ENCODE data around the gene DCAF12. TPM values are rescaled to one million over a fixed set of nuclear protein-coding genes. Genes with fewer than 3 reads are reported as not detected.

DCAF12 gene
- total RNA-seq, 2 donors from 2014 or later, result 32.7 to 36.3 TPM

GRCh38 chr9:34114436-34114835 lies 12.1 kb downstream of the DCAF12 start:
- peaks cover 8 to 10% of the 10 kb centered on the region in 2 donors for H3K36me3 Mint-ChIP-seq (ENCODE audit: insufficient read depth in 2 of 2)
- H3K27ac Mint-ChIP-seq, result peak overlapping the region; percentile 13

GRCh38 chr9:34106110-34106509 lies 20.4 kb downstream of the DCAF12 start:
- H3K27me3 Mint-ChIP-seq (ENCODE audit: low read depth), result no peaks in the 10 kb centered on the region
- no peak overlapping the region for H3K4me3 Mint-ChIP-seq
- peaks cover 4% of the 10 kb centered on the region for H3K4me1 Mint-ChIP-seq (ENCODE audit: low read depth)
- H3K36me3 Mint-ChIP-seq (ENCODE audit: insufficient read depth in 2 of 2), result peaks cover 6 to 18% of the 10 kb centered on the region in 2 donors
- H3K27ac Mint-ChIP-seq, result no peak overlapping the region
- ATAC-seq (replicated peaks in 1 of 2) (no peak), DNase-seq (no peak)
- H3K9me3 Mint-ChIP-seq, result no peaks in the 10 kb centered on the region

More at GRCh38 chr9:34114436-34114835, 12.1 kb downstream of the DCAF12 start:
- H3K27me3 Mint-ChIP-seq (ENCODE audit: low read depth), result no peaks in the 10 kb centered on the region
- H3K9me3 Mint-ChIP-seq, result no peaks in the 10 kb centered on the region
- peaks cover 15% of the 10 kb centered on the region for H3K4me1 Mint-ChIP-seq (ENCODE audit: low read depth)
- DNase-seq, result no peak
- no peak overlapping the region for H3K4me3 Mint-ChIP-seq
- no peak for ATAC-seq (replicated peaks in 1 of 2)

- H3K4me1 Mint-ChIP-seq (ENCODE audit: low read depth), result no peaks in the 10 kb centered on the region
- DNase-seq (no peak), ATAC-seq (replicated peaks in 1 of 2) (no peak)
- H3K27ac Mint-ChIP-seq, result no peak overlapping the region
- peaks cover 4 to 16% of the 10 kb centered on the region in 2 donors for H3K36me3 Mint-ChIP-seq (ENCODE audit: insufficient read depth in 2 of 2)
- H3K4me3 Mint-ChIP-seq, result no peak overlapping the region
- no peaks in the 10 kb centered on the region for H3K27me3 Mint-ChIP-seq (ENCODE audit: low read depth)
- H3K9me3 Mint-ChIP-seq, result no peaks in the 10 kb centered on the region
These were observed 23.7 kb downstream of the DCAF12 start for GRCh38 chr9:34102796-34103195.

GRCh38 chr9:34098307-34098706 lies 28.2 kb downstream of the DCAF12 start:
- Mint-ChIP-seq H3K9me3 (no peaks in the 10 kb centered on the region), H3K27ac (no peak overlapping the region), H3K4me1 (ENCODE audit: low read depth) (no peaks in the 10 kb centered on the region), H3K4me3 (no peak overlapping the region), H3K27me3 (ENCODE audit: low read depth) (no peaks in the 10 kb centered on the region), H3K36me3 (ENCODE audit: insufficient read depth in 2 of 2) (peaks cover under 1 to 11% of the 10 kb centered on the region in 2 donors)
- ATAC-seq (replicated peaks in 1 of 2) (no peak), DNase-seq (no peak)

- DNase-seq (no peak), ATAC-seq (replicated peaks in 1 of 2) (no peak)
- H3K27me3 Mint-ChIP-seq (ENCODE audit: low read depth), result no peaks in the 10 kb centered on the region
- H3K27ac Mint-ChIP-seq, result no peak overlapping the region
- H3K4me3 Mint-ChIP-seq, result no peak overlapping the region
- H3K36me3 Mint-ChIP-seq (ENCODE audit: insufficient read depth in 2 of 2), result peaks cover 5 to 16% of the 10 kb centered on the region in 2 donors
- no peaks in the 10 kb centered on the region for H3K9me3 Mint-ChIP-seq
- peaks cover 4% of the 10 kb centered on the region for H3K4me1 Mint-ChIP-seq (ENCODE audit: low read depth)
These were observed 28.6 kb downstream of the DCAF12 start for GRCh38 chr9:34097865-34098264.

GRCh38 chr9:34096751-34097150 lies 29.7 kb downstream of the DCAF12 start:
- ATAC-seq (replicated peaks in 1 of 2), result no peak
- DNase-seq, result no peak
- no peak overlapping the region for H3K4me3 Mint-ChIP-seq
- no peaks in the 10 kb centered on the region for H3K9me3 Mint-ChIP-seq
- H3K4me1 Mint-ChIP-seq (ENCODE audit: low read depth), result peaks cover 15% of the 10 kb centered on the region
- no peaks in the 10 kb centered on the region for H3K27me3 Mint-ChIP-seq (ENCODE audit: low read depth)
- no peak overlapping the region for H3K27ac Mint-ChIP-seq
- peaks cover 6 to 20% of the 10 kb centered on the region in 2 donors for H3K36me3 Mint-ChIP-seq (ENCODE audit: insufficient read depth in 2 of 2)

GRCh38 chr9:34093578-34093977 lies 32.9 kb downstream of the DCAF12 start:
- no peak for DNase-seq
- peaks cover 6 to 27% of the 10 kb centered on the region in 2 donors for H3K36me3 Mint-ChIP-seq (ENCODE audit: insufficient read depth in 2 of 2)
- ATAC-seq (replicated peaks in 1 of 2), result no peak
- peaks cover 20% of the 10 kb centered on the region for H3K4me1 Mint-ChIP-seq (ENCODE audit: low read depth)
- H3K27ac Mint-ChIP-seq, result no peak overlapping the region
- H3K27me3 Mint-ChIP-seq (ENCODE audit: low read depth), result no peaks in the 10 kb centered on the region
- H3K9me3 Mint-ChIP-seq, result no peaks in the 10 kb centered on the region
- no peak overlapping the region for H3K4me3 Mint-ChIP-seq

GRCh38 chr9:34089311-34089710 lies 37.2 kb downstream of the DCAF12 start:
- no peaks in the 10 kb centered on the region for H3K27me3 Mint-ChIP-seq (ENCODE audit: low read depth)
- no peaks in the 10 kb centered on the region for H3K9me3 Mint-ChIP-seq
- no peak overlapping the region for H3K27ac Mint-ChIP-seq
- no peak overlapping the region for H3K4me3 Mint-ChIP-seq
- DNase-seq (no peak), ATAC-seq (replicated peaks in 1 of 2) (no peak)
- peaks cover 10 to 20% of the 10 kb centered on the region in 2 donors for H3K36me3 Mint-ChIP-seq (ENCODE audit: insufficient read depth in 2 of 2)
- peaks cover 31% of the 10 kb centered on the region for H3K4me1 Mint-ChIP-seq (ENCODE audit: low read depth)

GRCh38 chr9:34087370-34087769 lies 39.1 kb downstream of the DCAF12 start:
- no peak for DNase-seq
- H3K27ac Mint-ChIP-seq, result peak overlapping the region; percentile 50

GRCh38 chr9:34086864-34087263 lies 39.6 kb downstream of the DCAF12 start:
- Mint-ChIP-seq H3K9me3 (no peaks in the 10 kb centered on the region), H3K4me3 (no peak overlapping the region), H3K27me3 (ENCODE audit: low read depth) (no peaks in the 10 kb centered on the region), H3K36me3 (ENCODE audit: insufficient read depth in 2 of 2) (peaks cover 3 to 11% of the 10 kb centered on the region in 2 donors), H3K4me1 (ENCODE audit: low read depth) (peaks cover 17% of the 10 kb centered on the region), H3K27ac (peak overlapping the region; percentile 50)
- ATAC-seq (replicated peaks in 1 of 2), result peak in 1 of 2 donors; percentile 29
- DNase-seq, result no peak

More at GRCh38 chr9:34087370-34087769, 39.1 kb downstream of the DCAF12 start:
- Mint-ChIP-seq H3K4me3 (no peak overlapping the region), H3K4me1 (ENCODE audit: low read depth) (peaks cover 22% of the 10 kb centered on the region), H3K36me3 (ENCODE audit: insufficient read depth in 2 of 2) (peaks cover 5 to 14% of the 10 kb centered on the region in 2 donors), H3K9me3 (no peaks in the 10 kb centered on the region), H3K27me3 (ENCODE audit: low read depth) (no peaks in the 10 kb centered on the region)
- no peak for ATAC-seq (replicated peaks in 1 of 2)

- Mint-ChIP-seq H3K27ac (peak overlapping the region; percentile 62), H3K4me1 (ENCODE audit: low read depth) (peaks cover 11% of the 10 kb centered on the region), H3K4me3 (no peak overlapping the region), H3K27me3 (ENCODE audit: low read depth) (no peaks in the 10 kb centered on the region), H3K9me3 (no peaks in the 10 kb centered on the region), H3K36me3 (ENCODE audit: insufficient read depth in 2 of 2) (peaks cover 3 to 7% of the 10 kb centered on the region in 2 donors)
- DNase-seq, result no peak
- ATAC-seq (replicated peaks in 1 of 2), result peak; percentile 89 to 90
These were observed 40.7 kb downstream of the DCAF12 start for GRCh38 chr9:34085581-34086500.

GRCh38 chr9:34084562-34084961 lies 41.9 kb downstream of the DCAF12 start:
- Mint-ChIP-seq H3K27ac (no peak overlapping the region), H3K9me3 (no peaks in the 10 kb centered on the region), H3K27me3 (ENCODE audit: low read depth) (no peaks in the 10 kb centered on the region), H3K4me3 (no peak overlapping the region), H3K36me3 (ENCODE audit: insufficient read depth in 2 of 2) (peaks cover 3% of the 10 kb centered on the region in 2 donors), H3K4me1 (ENCODE audit: low read depth) (peaks cover 11% of the 10 kb centered on the region)
- DNase-seq (no peak), ATAC-seq (replicated peaks in 1 of 2) (no peak)

GRCh38 chr9:34079181-34079580 lies 47.3 kb downstream of the DCAF12 start:
- H3K36me3 Mint-ChIP-seq (ENCODE audit: insufficient read depth in 2 of 2), result no peaks in the 10 kb centered on the region
- no peak overlapping the region for H3K4me3 Mint-ChIP-seq
- no peak overlapping the region for H3K27ac Mint-ChIP-seq
- ATAC-seq (replicated peaks in 1 of 2) (no peak), DNase-seq (no peak)
- H3K4me1 Mint-ChIP-seq (ENCODE audit: low read depth), result no peaks in the 10 kb centered on the region
- no peaks in the 10 kb centered on the region for H3K27me3 Mint-ChIP-seq (ENCODE audit: low read depth)
- no peaks in the 10 kb centered on the region for H3K9me3 Mint-ChIP-seq
